Measurements from ENCODE around the gene GAS2L2.
"Not testable (repeated sequence)": the region's sequence is repeated elsewhere in the genome, so short reads cannot be mapped to it uniquely, and the experiment has no call there.

DNA sequence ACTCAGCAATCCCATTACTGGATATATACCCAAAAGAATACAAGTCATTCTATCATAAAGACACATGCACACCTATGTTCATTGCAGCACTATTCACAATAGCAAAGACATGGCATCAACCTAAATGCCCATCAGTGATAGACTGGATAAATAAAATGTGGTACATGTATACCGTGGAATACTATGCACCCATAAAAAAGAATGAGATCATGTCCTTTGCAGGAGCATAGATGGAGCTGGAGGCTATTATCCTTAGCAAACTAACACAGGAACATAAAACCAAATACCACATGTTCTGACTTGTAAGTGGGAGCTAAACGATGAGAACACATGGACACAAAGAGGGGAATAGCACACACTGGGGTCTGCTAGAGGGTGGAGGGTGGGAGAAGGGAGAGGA, 49.7 kb downstream of the GAS2L2 start:
- TF ChIP-seq, protein P1, sequence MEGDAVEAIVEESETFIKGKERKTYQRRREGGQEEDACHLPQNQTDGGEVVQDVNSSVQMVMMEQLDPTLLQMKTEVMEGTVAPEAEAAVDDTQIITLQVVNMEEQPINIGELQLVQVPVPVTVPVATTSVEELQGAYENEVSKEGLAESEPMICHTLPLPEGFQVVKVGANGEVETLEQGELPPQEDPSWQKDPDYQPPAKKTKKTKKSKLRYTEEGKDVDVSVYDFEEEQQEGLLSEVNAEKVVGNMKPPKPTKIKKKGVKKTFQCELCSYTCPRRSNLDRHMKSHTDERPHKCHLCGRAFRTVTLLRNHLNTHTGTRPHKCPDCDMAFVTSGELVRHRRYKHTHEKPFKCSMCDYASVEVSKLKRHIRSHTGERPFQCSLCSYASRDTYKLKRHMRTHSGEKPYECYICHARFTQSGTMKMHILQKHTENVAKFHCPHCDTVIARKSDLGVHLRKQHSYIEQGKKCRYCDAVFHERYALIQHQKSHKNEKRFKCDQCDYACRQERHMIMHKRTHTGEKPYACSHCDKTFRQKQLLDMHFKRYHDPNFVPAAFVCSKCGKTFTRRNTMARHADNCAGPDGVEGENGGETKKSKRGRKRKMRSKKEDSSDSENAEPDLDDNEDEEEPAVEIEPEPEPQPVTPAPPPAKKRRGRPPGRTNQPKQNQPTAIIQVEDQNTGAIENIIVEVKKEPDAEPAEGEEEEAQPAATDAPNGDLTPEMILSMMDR (IDR thresholded peaks at IDR 0.05): not testable (repeated sequence)
- not testable (repeated sequence) for TF ChIP-seq ETV6, ZNF232 (CRISPR knock-in tag; IDR thresholded peaks at IDR 0.05)
